GM12891 (cell line): ENCODE results near the gene TAP1.

Experiments
- PAX5 ChIP-seq: IDR thresholded peaks from 2 replicates; pipeline ENCODE4 v1.6.1; 2011; ENCODE audit warnings: low read length, moderate library complexity, mild to moderate bottlenecking; ENCODE audit not compliant: insufficient read depth, severe bottlenecking
- POLR2A ChIP-seq: IDR thresholded peaks from 2 replicates; pipeline ENCODE4 v1.6.1; 2011; ENCODE audit warnings: low read depth, low read length, control low read depth
- POLR2AphosphoS5 ChIP-seq: IDR thresholded peaks from 2 replicates; pipeline ENCODE4 v1.6.1; 2011; ENCODE audit warnings: low read depth, low read length, control low read depth
- POU2F2 ChIP-seq: IDR thresholded peaks from 2 replicates; pipeline ENCODE4 v1.6.1; 2011; ENCODE audit warnings: low read depth, mild to moderate bottlenecking, control low read depth, low read length, moderate library complexity
- SPI1 ChIP-seq: IDR thresholded peaks from 2 replicates; pipeline ENCODE4 v1.6.1; 2011; ENCODE audit warnings: low read depth, low read length, control low read depth
- TAF1 ChIP-seq: IDR thresholded peaks from 2 replicates; pipeline ENCODE4 v1.6.1; 2011; ENCODE audit warnings: low read depth, low read length, control low read depth

- TF ChIP-seq POLR2A (no peak; the same call in none of the 2 replicates), POLR2AphosphoS5 (peak; percentile 49; the same call in 1 of the 2 replicates), TAF1 (peak; percentile 25; the same call in 1 of the 2 replicates), POU2F2 (no peak), SPI1 (peak; percentile 29; the same call in 1 of the 2 replicates), PAX5 (no peak)
Measured at GRCh38 chr6:32844839-32845383, 8.6 kb downstream of the TAP1 start.
